Measurements from ENCODE around the gene WAC. TPM values are rescaled to one million over a fixed set of nuclear protein-coding genes. Genes with fewer than 3 reads are reported as not detected.

WAC gene
- total and polyA plus RNA-seq, 7 donors: 39.1 to 180 (median 132) TPM

- Histone ChIP-seq H3K36me3 (no peaks in the 10 kb centered on the region), H3K27ac (no peak overlapping the region), H3K4me1 (peaks cover 0 to 12% (median 10%) of the 10 kb centered on the region in 4 donors), H3K27me3 (peaks cover 0 to 45% (median 16%) of the 10 kb centered on the region in 3 donors), H3K9me3 (no peaks in the 10 kb centered on the region), H3K4me3 (peak overlapping the region; percentile 14 to 46 (median 30))
- peak; percentile 72 for DNase-seq
- TF ChIP-seq POLR2AphosphoS5 (IDR thresholded peaks at IDR 0.05) (no peak), EP300 (IDR thresholded peaks at IDR 0.05) (no peak), CTCF (IDR thresholded peaks at IDR 0.05) (no peak), POLR2A (IDR thresholded peaks at IDR 0.05) (no peak)
- intact Hi-C loops (cut with DNase I): loop anchor here (5.0 to 10.0 kb wide), 2 partner anchors 464 to 776 kb away; no protein-coding TSS in a partner anchor
- WGBS, 2 donors: 2 to 5% methylated on average over 59 of the region's 59 CpGs
Measured at GRCh38 chr10:28668363-28669226, 135.7 kb downstream of the WAC start.

DNA sequence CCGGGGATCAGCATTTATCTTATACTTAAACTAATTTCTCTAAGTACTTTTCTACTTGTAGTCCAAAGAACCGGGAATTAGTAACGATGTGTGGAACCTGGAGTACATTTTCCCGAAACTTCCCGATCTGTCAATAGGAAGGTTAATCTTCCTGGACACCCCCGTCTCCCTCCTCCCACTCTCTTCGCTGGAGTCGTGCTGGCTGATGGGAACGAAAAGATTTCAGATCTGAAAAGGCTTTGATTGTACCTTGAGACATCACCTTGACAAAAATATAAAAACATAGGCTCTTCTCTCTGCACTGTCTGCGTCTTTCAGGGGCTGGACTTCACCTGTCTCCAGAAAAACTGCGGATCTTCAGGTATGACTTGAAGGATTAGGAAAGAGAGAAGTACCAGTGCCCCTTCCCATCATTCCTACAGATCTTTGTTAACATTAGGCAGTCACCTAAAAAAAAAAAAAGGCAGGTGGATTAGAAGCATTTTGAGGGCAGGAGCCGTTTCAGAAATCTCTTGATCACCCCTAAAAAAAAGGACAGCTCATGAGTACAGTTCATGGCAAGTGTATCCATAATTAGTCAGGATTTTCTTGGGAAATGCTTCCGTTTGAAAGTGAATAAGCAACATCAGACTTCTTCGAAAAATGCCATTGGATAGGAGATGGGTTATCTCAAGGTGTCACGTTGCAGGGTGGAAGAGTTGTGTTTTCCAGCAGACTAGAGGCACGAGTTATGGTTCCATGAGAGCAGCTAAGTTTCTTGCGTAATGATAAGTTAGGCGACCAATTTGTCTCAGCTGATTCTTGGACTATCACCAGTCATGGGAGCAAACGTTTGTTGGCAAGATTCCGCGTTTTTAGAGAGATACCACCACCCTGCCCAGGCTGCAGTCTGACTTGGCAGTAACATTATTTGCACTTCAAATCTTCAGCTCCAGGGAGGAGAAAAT, 136.6 kb downstream of the WAC start:
- 39 to 46% methylated on average over 21 of the region's 21 CpGs for WGBS, 2 donors
- Histone ChIP-seq H3K4me3 (peak overlapping the region; percentile 14 to 46 (median 30)), H3K9me3 (no peaks in the 10 kb centered on the region), H3K36me3 (no peaks in the 10 kb centered on the region), H3K27ac (no peak overlapping the region), H3K27me3 (peaks cover 0 to 45% (median 16%) of the 10 kb centered on the region in 3 donors), H3K4me1 (peaks cover 0 to 12% (median 10%) of the 10 kb centered on the region in 4 donors)
- intact Hi-C loops (cut with DNase I): loop anchor here (5.0 to 10.0 kb wide), 2 partner anchors 463 to 775 kb away; no protein-coding TSS in a partner anchor
- DNase-seq: no peak
- TF ChIP-seq EP300 (IDR thresholded peaks at IDR 0.05) (no peak), POLR2A (IDR thresholded peaks at IDR 0.05) (no peak), POLR2AphosphoS5 (IDR thresholded peaks at IDR 0.05) (no peak), CTCF (IDR thresholded peaks at IDR 0.05) (no peak)

Small RNA genes within 50 kb of the gene (small RNA-seq; reads per million reads assigned to genes)
- gene RNU4ATAC6P (0 reads per million in 3 donors), gene RNU6-1067P (0 reads per million in 3 donors)

Other genes starting within 250 kb of the WAC start
- gene MPP7, start 230.1 kb upstream of the WAC start, total RNA-seq: 10 to 100 TPM; 29.7 to 50.3 (median 37.2) TPM
- 10 to 100 TPM in 2 of 3 donors, 1 to 10 TPM in 1; 5.5 to 18.0 (median 10.2) TPM for gene MPP7, start 230.1 kb upstream of the WAC start, polyA plus RNA-seq
- gene BAMBI, start 144.4 kb downstream of the WAC start, total RNA-seq: 1 to 10 TPM; 3.6 to 5.3 (median 5.0) TPM
- gene BAMBI, start 144.4 kb downstream of the WAC start, polyA plus RNA-seq: 1 to 10 TPM in 2 of 3 donors, under 1 TPM in 1; 0.87 to 2.4 (median 1.2) TPM